Measurements from ENCODE around the gene GAA. TPM values are rescaled to one million over a fixed set of nuclear protein-coding genes. Genes with fewer than 3 reads are reported as not detected.

The GAA gene
- total and polyA plus RNA-seq, 2 of the 13 experiments (the other 11 are each of a cell fraction or from before 2014, with no cell fraction given) = 21.6 to 36.4 TPM

DNA sequence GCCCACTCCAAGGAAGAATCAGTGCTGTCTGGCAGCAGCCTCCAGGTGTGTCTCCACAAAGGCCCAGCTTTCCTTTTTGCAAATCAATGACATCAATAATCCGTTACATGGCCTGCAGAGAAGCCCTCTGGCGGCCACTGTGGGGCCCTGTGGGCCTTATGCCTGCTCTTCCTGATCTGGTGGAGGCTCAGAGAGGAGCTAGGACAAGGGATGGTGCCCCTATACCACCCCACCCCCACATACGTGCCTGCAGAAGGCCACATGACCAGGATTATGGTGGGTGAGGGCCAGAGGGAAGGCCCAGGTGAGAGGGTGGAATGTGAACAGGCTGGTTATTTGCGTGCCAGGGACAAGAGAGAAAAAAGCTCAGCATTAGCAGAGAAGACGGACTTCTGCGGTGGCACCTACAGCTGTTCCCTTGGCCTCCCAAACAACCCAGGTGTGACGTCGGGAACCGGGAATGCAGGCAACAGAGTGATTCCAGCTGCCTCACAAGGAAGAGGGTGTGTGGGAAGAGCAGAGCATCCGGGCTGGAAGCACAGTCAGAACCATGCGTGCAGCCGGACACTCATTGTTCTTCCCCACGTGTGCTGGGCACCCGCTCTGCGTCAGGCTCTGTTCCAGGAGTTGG lies 23.1 kb downstream of the GAA start (continued):
- TF ChIP-seq, protein P1, sequence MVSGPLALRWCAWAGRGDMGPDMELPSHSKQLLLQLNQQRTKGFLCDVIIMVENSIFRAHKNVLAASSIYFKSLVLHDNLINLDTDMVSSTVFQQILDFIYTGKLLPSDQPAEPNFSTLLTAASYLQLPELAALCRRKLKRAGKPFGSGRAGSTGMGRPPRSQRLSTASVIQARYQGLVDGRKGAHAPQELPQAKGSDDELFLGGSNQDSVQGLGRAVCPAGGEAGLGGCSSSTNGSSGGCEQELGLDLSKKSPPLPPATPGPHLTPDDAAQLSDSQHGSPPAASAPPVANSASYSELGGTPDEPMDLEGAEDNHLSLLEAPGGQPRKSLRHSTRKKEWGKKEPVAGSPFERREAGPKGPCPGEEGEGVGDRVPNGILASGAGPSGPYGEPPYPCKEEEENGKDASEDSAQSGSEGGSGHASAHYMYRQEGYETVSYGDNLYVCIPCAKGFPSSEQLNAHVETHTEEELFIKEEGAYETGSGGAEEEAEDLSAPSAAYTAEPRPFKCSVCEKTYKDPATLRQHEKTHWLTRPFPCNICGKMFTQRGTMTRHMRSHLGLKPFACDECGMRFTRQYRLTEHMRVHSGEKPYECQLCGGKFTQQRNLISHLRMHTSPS (CRISPR knock-in tag; IDR thresholded peaks at IDR 0.05; ENCODE audit: low read depth) = no peak
- TF ChIP-seq SALL1 (CRISPR knock-in tag; IDR thresholded peaks at IDR 0.05) (peak; percentile 39), MIXL1 (CRISPR knock-in tag; IDR thresholded peaks at IDR 0.05) (0 out of 2 replicates have a peak, but pooled peaks have one; percentile 15), ZNF121 (CRISPR knock-in tag; IDR thresholded peaks at IDR 0.05) (no peak), ZFX (CRISPR knock-in tag; IDR thresholded peaks at IDR 0.05; ENCODE audit: low read depth) (peak; percentile 73), ZNF75D (CRISPR knock-in tag; IDR thresholded peaks at IDR 0.05; ENCODE audit: borderline replicate concordance) (no peak), TBL1XR1 (IDR thresholded peaks at IDR 0.05; ENCODE audit: borderline replicate concordance, low read length, partially characterized antibody) (no peak), SMAD9 (CRISPR knock-in tag; IDR thresholded peaks at IDR 0.05) (no peak), CC2D1A (CRISPR knock-in tag; IDR thresholded peaks at IDR 0.05) (no peak), LCORL (IDR thresholded peaks at IDR 0.05) (no peak), LCORL (CRISPR knock-in tag; IDR thresholded peaks at IDR 0.05) (0 out of 2 replicates have a peak, but pooled peaks have one; percentile 31), ZFP90 (CRISPR knock-in tag; IDR thresholded peaks at IDR 0.05; ENCODE audit: borderline replicate concordance) (0 out of 2 replicates have a peak, but pooled peaks have one; percentile 62), ZFP36L1 (CRISPR knock-in tag; IDR thresholded peaks at IDR 0.05) (no peak), KAT8 (CRISPR knock-in tag; IDR thresholded peaks at IDR 0.05) (0 out of 2 replicates have a peak, but pooled peaks have one; percentile 48), PHF21A (CRISPR knock-in tag; IDR thresholded peaks at IDR 0.05) (0 out of 2 replicates have a peak, but pooled peaks have one; percentile 19), ZMYM3 (CRISPR knock-in tag; IDR thresholded peaks at IDR 0.05) (0 out of 2 replicates have a peak, but pooled peaks have one; percentile 13), ZKSCAN1 (IDR thresholded peaks at IDR 0.05; ENCODE audit: low read length) (peak; percentile 46; the same call in 1 of the 2 replicates)
- TF ChIP-seq, protein P2, sequence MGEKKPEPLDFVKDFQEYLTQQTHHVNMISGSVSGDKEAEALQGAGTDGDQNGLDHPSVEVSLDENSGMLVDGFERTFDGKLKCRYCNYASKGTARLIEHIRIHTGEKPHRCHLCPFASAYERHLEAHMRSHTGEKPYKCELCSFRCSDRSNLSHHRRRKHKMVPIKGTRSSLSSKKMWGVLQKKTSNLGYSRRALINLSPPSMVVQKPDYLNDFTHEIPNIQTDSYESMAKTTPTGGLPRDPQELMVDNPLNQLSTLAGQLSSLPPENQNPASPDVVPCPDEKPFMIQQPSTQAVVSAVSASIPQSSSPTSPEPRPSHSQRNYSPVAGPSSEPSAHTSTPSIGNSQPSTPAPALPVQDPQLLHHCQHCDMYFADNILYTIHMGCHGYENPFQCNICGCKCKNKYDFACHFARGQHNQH (CRISPR knock-in tag; IDR thresholded peaks at IDR 0.05) = peak; percentile 60; the same call in 1 of the 2 replicates
- TF ChIP-seq, protein P3, sequence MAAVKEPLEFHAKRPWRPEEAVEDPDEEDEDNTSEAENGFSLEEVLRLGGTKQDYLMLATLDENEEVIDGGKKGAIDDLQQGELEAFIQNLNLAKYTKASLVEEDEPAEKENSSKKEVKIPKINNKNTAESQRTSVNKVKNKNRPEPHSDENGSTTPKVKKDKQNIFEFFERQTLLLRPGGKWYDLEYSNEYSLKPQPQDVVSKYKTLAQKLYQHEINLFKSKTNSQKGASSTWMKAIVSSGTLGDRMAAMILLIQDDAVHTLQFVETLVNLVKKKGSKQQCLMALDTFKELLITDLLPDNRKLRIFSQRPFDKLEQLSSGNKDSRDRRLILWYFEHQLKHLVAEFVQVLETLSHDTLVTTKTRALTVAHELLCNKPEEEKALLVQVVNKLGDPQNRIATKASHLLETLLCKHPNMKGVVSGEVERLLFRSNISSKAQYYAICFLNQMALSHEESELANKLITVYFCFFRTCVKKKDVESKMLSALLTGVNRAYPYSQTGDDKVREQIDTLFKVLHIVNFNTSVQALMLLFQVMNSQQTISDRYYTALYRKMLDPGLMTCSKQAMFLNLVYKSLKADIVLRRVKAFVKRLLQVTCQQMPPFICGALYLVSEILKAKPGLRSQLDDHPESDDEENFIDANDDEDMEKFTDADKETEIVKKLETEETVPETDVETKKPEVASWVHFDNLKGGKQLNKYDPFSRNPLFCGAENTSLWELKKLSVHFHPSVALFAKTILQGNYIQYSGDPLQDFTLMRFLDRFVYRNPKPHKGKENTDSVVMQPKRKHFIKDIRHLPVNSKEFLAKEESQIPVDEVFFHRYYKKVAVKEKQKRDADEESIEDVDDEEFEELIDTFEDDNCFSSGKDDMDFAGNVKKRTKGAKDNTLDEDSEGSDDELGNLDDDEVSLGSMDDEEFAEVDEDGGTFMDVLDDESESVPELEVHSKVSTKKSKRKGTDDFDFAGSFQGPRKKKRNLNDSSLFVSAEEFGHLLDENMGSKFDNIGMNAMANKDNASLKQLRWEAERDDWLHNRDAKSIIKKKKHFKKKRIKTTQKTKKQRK (IDR thresholded peaks at IDR 0.05; ENCODE audit: low read length) = no peak
- TF ChIP-seq, protein P4, sequence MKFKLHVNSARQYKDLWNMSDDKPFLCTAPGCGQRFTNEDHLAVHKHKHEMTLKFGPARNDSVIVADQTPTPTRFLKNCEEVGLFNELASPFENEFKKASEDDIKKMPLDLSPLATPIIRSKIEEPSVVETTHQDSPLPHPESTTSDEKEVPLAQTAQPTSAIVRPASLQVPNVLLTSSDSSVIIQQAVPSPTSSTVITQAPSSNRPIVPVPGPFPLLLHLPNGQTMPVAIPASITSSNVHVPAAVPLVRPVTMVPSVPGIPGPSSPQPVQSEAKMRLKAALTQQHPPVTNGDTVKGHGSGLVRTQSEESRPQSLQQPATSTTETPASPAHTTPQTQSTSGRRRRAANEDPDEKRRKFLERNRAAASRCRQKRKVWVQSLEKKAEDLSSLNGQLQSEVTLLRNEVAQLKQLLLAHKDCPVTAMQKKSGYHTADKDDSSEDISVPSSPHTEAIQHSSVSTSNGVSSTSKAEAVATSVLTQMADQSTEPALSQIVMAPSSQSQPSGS (CRISPR knock-in tag; IDR thresholded peaks at IDR 0.05) = peak; percentile 71; the same call in 1 of the 2 replicates

Measured in HepG2 (cell line).